AG09309 (cell line): ENCODE results near the gene SRRM4.

Experiments used
- DNase-seq: peaks from one replicate; pipeline ENCODE4 v3.0.0-alpha.2; 2010; ENCODE audit warnings: low read depth
- H3K4me3 ChIP-seq: 2 replicates; pipeline ENCODE4 v1.5.1; 2011; ENCODE audit warnings: mild to moderate bottlenecking, low read depth, low read length, moderate library complexity; ENCODE audit not compliant: control insufficient read depth
- CTCF ChIP-seq: IDR thresholded peaks from 2 replicates; pipeline ENCODE4 v1.5.1; 2011; ENCODE audit warnings: mild to moderate bottlenecking, low read depth, low read length, inconsistent platforms; ENCODE audit not compliant: insufficient read depth, control insufficient read depth; ENCODE audit errors: missing control alignments

SRRM4 gene

GRCh38 chr12:119055977-119056376, 74.6 kb downstream of the SRRM4 start:
- DNase-seq = no peak
- TF ChIP-seq CTCF = no peak
- H3K4me3 ChIP-seq = no peak overlapping the region

GRCh38 chr12:119060847-119061796, 79.8 kb downstream of the SRRM4 start:
- no peak for TF ChIP-seq CTCF
- DNase-seq = no peak
- H3K4me3 ChIP-seq = no peak overlapping the region

- DNase-seq = no peak
These were observed 87.0 kb downstream of the SRRM4 start for GRCh38 chr12:119068129-119068856.

GRCh38 chr12:119069147-119069642, 87.9 kb downstream of the SRRM4 start:
- TF ChIP-seq CTCF = no peak
- DNase-seq = no peak
- H3K4me3 ChIP-seq = no peak overlapping the region

More at GRCh38 chr12:119068129-119068856, 87.0 kb downstream of the SRRM4 start:
- H3K4me3 ChIP-seq = no peak overlapping the region
- TF ChIP-seq CTCF = no peak

GRCh38 chr12:119071176-119071575, 89.8 kb downstream of the SRRM4 start:
- no peak for TF ChIP-seq CTCF
- no peak overlapping the region for H3K4me3 ChIP-seq
- no peak for DNase-seq

- DNase-seq = no peak
- H3K4me3 ChIP-seq = no peak overlapping the region
- TF ChIP-seq CTCF = no peak
These were observed 90.4 kb downstream of the SRRM4 start for GRCh38 chr12:119071638-119072231.
